DMS153 treated with DMSO at 0.1 percent for 48 hours (cell line): Measurements from ENCODE around the gene DOK3.
A peak's percentile ranks its signal among the peaks of the same experiment; 100 is the strongest.

Experiments used
- DNase-seq: peaks from one replicate; lab custom pipeline; 2025; ENCODE audit not compliant: unreplicated experiment; lab: John Stamatoyannopoulos, UW

DOK3 gene

GRCh38 chr5:177469750-177470525, 39.7 kb downstream of the DOK3 start:
- DNase-seq = no peak

GRCh38 chr5:177468685-177469628, 40.7 kb downstream of the DOK3 start:
- DNase-seq = no peak

- no peak for DNase-seq
Measured at GRCh38 chr5:177468329-177468684, 41.3 kb downstream of the DOK3 start.

- DNase-seq = no peak
Measured at GRCh38 chr5:177467436-177467835, 42.2 kb downstream of the DOK3 start.

- DNase-seq = no peak
Measured at GRCh38 chr5:177466861-177467260, 42.8 kb downstream of the DOK3 start.

- no peak for DNase-seq
Measured at GRCh38 chr5:177465044-177465443, 44.6 kb downstream of the DOK3 start.

- no peak for DNase-seq
Measured at GRCh38 chr5:177462021-177462670, 47.5 kb downstream of the DOK3 start.

- DNase-seq = no peak
Measured at GRCh38 chr5:177459819-177460628, 49.6 kb downstream of the DOK3 start.

GRCh38 chr5:177459357-177459756, 50.3 kb downstream of the DOK3 start:
- DNase-seq = no peak

- no peak for DNase-seq
Measured at GRCh38 chr5:177458912-177459350, 50.7 kb downstream of the DOK3 start.

GRCh38 chr5:177457852-177458681, 51.6 kb downstream of the DOK3 start:
- DNase-seq = no peak

GRCh38 chr5:177456976-177457851, 52.4 kb downstream of the DOK3 start:
- peak; percentile 17 for DNase-seq

- DNase-seq = no peak
Measured at GRCh38 chr5:177456591-177456964, 53.0 kb downstream of the DOK3 start.

GRCh38 chr5:177455661-177456590, 53.7 kb downstream of the DOK3 start:
- DNase-seq = peak; percentile 51

- peak; percentile 46 for DNase-seq
Measured at GRCh38 chr5:177455036-177455660, 54.5 kb downstream of the DOK3 start.

- DNase-seq = peak; percentile 53
Measured at GRCh38 chr5:177454397-177455035, 55.1 kb downstream of the DOK3 start.

GRCh38 chr5:177453852-177454396, 55.7 kb downstream of the DOK3 start:
- no peak for DNase-seq
